ENCODE data around the gene NR2C2AP. TPM values are rescaled to one million over a fixed set of nuclear protein-coding genes. Genes with fewer than 3 reads are reported as not detected.

NR2C2AP gene
- total and polyA plus RNA-seq, 2 of the 13 experiments (the other 11 are each of a cell fraction or from before 2014, with no cell fraction given) = 12.2 to 26.8 TPM

DNA sequence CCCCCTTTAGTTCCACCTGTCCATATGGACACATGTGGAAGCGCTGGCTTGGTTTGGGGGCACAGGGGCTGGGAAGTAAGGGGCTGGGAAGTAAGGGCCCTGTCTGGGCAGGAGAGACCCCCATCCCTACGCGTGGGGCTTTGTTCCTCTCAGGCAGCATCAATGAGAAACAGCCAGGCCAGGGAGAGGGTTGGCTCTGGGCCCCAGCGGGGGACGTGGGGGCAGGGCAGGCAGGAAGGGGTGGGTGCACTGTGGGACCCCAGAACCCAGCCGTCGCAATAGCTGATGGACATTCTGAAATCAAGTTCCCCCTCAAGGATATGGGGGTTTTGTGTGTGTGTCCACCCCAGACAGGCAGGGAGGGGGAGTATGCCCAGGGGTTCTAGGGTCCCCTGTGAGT, 9.7 kb upstream of the NR2C2AP start:
- in situ Hi-C loops (cut with HindIII; ENCODE audit: extremely low pct_ligation_motif_present, low pct_unique_long_range_greater_than_20kb) (no loop called here), intact Hi-C loops (cut with micrococcal nuclease; ENCODE audit: unreplicated experiment) (no loop called here)
- WGBS (ENCODE audit: low lambda C conversion rate) = 28% methylated on average over 6 of the region's 7 CpGs
- Histone ChIP-seq H3K4me1 (ENCODE audit: insufficient read depth, low read length) (no peaks in the 10 kb centered on the region), H3K27me3 (ENCODE audit: control insufficient read depth in 1 of 2, insufficient read depth in 2 of 2, low read length in 2 of 2) (peaks cover 2 to 21% of the 10 kb centered on the region in 2 experiments; a peak in 3 of 5 replicates), H4K20me1 (ENCODE audit: insufficient read depth, low read length) (no peaks in the 10 kb centered on the region; the same call in 1 of the 2 replicates), H2AFZ (ENCODE audit: low read length) (no peak overlapping the region), H3K79me2 (ENCODE audit: insufficient read depth, low read length) (no peaks in the 10 kb centered on the region), H3K27ac (ENCODE audit: extremely low read length, insufficient read depth, low read length) (no peak overlapping the region), H3K9me3 (ENCODE audit: low read length) (no peaks in the 10 kb centered on the region), H3K4me2 (ENCODE audit: low read depth, low read length) (no peak overlapping the region), H3K36me3 (replicated peaks in 1 of 2; ENCODE audit: control insufficient read depth in 1 of 2, insufficient read depth in 2 of 2, low read length in 2 of 2) (no peaks in the 10 kb centered on the region), H3K9ac (ENCODE audit: insufficient read depth, low read depth, low read length) (no peak overlapping the region), H3K4me3 (replicated peaks in 1 of 3; ENCODE audit: insufficient read depth in 1 of 3, low read depth in 2 of 3, low read length in 3 of 3) (no peak overlapping the region)
- no TSS peak for BruUV-seq (replicated peaks)
- CTCF ChIA-PET (ENCODE audit: low intra/inter-chr PET ratio, low total read pairs) = no interaction called here
- DNase-seq (ENCODE audit: low spot score) (no peak), ATAC-seq (no peak), FAIRE-seq (no peak)
- POLR2A ChIA-PET = no interaction called here
- TF ChIP-seq, protein P1, sequence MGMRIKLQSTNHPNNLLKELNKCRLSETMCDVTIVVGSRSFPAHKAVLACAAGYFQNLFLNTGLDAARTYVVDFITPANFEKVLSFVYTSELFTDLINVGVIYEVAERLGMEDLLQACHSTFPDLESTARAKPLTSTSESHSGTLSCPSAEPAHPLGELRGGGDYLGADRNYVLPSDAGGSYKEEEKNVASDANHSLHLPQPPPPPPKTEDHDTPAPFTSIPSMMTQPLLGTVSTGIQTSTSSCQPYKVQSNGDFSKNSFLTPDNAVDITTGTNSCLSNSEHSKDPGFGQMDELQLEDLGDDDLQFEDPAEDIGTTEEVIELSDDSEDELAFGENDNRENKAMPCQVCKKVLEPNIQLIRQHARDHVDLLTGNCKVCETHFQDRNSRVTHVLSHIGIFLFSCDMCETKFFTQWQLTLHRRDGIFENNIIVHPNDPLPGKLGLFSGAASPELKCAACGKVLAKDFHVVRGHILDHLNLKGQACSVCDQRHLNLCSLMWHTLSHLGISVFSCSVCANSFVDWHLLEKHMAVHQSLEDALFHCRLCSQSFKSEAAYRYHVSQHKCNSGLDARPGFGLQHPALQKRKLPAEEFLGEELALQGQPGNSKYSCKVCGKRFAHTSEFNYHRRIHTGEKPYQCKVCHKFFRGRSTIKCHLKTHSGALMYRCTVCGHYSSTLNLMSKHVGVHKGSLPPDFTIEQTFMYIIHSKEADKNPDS (CRISPR knock-in tag; IDR thresholded peaks at IDR 0.05) = no peak
- TF ChIP-seq, protein P2, sequence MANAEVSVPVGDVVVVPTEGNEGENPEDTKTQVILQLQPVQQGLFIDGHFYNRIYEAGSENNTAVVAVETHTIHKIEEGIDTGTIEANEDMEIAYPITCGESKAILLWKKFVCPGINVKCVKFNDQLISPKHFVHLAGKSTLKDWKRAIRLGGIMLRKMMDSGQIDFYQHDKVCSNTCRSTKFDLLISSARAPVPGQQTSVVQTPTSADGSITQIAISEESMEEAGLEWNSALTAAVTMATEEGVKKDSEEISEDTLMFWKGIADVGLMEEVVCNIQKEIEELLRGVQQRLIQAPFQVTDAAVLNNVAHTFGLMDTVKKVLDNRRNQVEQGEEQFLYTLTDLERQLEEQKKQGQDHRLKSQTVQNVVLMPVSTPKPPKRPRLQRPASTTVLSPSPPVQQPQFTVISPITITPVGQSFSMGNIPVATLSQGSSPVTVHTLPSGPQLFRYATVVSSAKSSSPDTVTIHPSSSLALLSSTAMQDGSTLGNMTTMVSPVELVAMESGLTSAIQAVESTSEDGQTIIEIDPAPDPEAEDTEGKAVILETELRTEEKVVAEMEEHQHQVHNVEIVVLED (CRISPR knock-in tag; IDR thresholded peaks at IDR 0.05; ENCODE audit: borderline replicate concordance) = no peak
- no peak for TF ChIP-seq ZNF446 (CRISPR knock-in tag; IDR thresholded peaks at IDR 0.05)
- TF ChIP-seq, protein P3, sequence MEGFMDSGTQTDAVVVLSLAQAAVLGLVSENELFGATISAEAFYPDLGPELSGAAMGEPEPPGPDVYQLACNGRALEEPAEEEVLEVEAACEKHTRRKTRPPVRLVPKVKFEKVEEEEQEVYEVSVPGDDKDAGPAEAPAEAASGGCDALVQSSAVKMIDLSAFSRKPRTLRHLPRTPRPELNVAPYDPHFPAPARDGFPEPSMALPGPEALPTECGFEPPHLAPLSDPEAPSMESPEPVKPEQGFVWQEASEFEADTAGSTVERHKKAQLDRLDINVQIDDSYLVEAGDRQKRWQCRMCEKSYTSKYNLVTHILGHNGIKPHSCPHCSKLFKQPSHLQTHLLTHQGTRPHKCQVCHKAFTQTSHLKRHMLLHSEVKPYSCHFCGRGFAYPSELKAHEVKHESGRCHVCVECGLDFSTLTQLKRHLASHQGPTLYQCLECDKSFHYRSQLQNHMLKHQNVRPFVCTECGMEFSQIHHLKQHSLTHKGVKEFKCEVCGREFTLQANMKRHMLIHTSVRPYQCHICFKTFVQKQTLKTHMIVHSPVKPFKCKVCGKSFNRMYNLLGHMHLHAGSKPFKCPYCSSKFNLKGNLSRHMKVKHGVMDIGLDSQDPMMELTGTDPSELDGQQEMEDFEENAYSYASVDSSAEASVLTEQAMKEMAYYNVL (CRISPR knock-in tag; IDR thresholded peaks at IDR 0.05; ENCODE audit: borderline replicate concordance) = no peak
- TF ChIP-seq, protein P4, sequence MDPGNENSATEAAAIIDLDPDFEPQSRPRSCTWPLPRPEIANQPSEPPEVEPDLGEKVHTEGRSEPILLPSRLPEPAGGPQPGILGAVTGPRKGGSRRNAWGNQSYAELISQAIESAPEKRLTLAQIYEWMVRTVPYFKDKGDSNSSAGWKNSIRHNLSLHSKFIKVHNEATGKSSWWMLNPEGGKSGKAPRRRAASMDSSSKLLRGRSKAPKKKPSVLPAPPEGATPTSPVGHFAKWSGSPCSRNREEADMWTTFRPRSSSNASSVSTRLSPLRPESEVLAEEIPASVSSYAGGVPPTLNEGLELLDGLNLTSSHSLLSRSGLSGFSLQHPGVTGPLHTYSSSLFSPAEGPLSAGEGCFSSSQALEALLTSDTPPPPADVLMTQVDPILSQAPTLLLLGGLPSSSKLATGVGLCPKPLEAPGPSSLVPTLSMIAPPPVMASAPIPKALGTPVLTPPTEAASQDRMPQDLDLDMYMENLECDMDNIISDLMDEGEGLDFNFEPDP (CRISPR knock-in tag; conservative IDR thresholded peaks at IDR 0.05) = no peak
- TF ChIP-seq PHF21A (CRISPR knock-in tag; IDR thresholded peaks at IDR 0.05) = no peak
- TF ChIP-seq ZNF644 (CRISPR knock-in tag; IDR thresholded peaks at IDR 0.05; ENCODE audit: low read depth) = no peak
- no peak for TF ChIP-seq GFI1 (CRISPR knock-in tag; IDR thresholded peaks at IDR 0.05; ENCODE audit: borderline replicate concordance)
- TF ChIP-seq KLF15 (CRISPR knock-in tag; IDR thresholded peaks at IDR 0.05; ENCODE audit: borderline replicate concordance) = no peak
- TF ChIP-seq, protein P5, sequence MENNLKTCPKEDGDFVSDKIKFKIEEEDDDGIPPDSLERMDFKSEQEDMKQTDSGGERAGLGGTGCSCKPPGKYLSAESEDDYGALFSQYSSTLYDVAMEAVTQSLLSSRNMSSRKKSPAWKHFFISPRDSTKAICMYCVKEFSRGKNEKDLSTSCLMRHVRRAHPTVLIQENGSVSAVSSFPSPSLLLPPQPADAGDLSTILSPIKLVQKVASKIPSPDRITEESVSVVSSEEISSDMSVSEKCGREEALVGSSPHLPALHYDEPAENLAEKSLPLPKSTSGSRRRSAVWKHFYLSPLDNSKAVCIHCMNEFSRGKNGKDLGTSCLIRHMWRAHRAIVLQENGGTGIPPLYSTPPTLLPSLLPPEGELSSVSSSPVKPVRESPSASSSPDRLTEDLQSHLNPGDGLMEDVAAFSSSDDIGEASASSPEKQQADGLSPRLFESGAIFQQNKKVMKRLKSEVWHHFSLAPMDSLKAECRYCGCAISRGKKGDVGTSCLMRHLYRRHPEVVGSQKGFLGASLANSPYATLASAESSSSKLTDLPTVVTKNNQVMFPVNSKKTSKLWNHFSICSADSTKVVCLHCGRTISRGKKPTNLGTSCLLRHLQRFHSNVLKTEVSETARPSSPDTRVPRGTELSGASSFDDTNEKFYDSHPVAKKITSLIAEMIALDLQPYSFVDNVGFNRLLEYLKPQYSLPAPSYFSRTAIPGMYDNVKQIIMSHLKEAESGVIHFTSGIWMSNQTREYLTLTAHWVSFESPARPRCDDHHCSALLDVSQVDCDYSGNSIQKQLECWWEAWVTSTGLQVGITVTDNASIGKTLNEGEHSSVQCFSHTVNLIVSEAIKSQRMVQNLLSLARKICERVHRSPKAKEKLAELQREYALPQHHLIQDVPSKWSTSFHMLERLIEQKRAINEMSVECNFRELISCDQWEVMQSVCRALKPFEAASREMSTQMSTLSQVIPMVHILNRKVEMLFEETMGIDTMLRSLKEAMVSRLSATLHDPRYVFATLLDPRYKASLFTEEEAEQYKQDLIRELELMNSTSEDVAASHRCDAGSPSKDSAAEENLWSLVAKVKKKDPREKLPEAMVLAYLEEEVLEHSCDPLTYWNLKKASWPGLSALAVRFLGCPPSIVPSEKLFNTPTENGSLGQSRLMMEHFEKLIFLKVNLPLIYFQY (CRISPR knock-in tag; IDR thresholded peaks at IDR 0.05; ENCODE audit: borderline replicate concordance) = no peak
- TF ChIP-seq ZNF746 (CRISPR knock-in tag; IDR thresholded peaks at IDR 0.05) = no peak
- TF ChIP-seq ATF7 (IDR thresholded peaks at IDR 0.05) = no peak
- no peak for TF ChIP-seq ATF7 (CRISPR knock-in tag; IDR thresholded peaks at IDR 0.05)

Measured in HepG2 (cell line).